Left hindlimb (tissue), 1 donor: ENCODE data around the gene ME2.
"Not testable (repeated sequence)": the region's sequence is repeated elsewhere in the genome, so short reads cannot be mapped to it uniquely, and the experiment has no call there.

ENCODE experiments used
- DNase-seq: peaks from one replicate; pipeline ENCODE4 v3.0.0-alpha.2; 2018

Gene ME2

DNA sequence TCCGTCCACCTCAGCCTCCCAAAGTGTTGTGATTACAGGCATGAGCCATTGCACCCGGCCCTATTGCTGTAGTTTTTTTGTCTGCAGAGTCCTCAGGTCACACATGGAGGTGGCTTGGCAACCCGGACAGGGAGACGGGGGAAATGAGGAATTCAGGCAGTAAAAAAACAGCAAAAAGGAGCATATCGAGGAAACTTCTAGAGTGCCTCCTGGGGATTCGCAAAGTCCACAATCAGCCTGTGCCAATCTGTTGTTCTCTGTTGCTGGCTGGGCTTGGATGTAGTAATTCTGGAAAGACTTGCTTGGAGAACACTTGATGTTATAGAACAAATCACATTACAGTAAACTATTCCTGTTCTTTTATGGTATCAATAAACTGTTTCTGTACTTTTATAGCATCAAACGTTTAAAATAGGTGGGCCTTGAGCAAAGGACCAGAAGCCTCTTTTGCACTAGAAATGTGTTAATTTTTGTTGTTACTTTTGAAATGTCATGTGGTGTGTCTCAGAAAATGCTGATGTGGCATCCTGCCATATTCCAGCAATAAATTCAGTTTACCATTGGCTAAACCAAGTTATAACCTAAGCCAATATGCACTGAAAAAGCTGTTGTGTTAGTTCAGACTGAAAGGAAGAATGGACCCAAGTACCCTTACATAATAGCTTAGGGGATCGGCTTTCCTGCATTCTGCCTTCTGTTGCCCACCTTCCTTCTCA, 103.3 kb downstream of the ME2 start:
- DNase-seq = no peak

DNA sequence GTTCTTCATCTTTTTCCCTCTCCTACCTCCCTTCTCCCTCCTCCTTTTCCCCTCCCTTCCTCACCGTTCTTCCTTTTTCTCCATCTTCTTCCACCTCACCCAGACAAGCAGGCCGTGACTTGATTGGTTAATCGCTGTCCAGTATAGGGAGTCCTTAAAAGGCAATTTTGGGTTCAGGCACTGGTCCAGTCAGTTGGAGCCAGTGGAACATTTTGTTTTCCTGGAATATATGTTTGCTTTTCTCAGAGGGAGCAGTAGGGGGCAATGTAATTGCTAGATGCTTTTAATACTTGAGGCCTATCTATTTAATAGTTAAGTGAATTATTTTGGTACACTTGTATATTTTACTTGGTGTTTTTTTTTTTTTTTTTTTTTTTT, 103.9 kb downstream of the ME2 start:
- DNase-seq = no peak

DNA sequence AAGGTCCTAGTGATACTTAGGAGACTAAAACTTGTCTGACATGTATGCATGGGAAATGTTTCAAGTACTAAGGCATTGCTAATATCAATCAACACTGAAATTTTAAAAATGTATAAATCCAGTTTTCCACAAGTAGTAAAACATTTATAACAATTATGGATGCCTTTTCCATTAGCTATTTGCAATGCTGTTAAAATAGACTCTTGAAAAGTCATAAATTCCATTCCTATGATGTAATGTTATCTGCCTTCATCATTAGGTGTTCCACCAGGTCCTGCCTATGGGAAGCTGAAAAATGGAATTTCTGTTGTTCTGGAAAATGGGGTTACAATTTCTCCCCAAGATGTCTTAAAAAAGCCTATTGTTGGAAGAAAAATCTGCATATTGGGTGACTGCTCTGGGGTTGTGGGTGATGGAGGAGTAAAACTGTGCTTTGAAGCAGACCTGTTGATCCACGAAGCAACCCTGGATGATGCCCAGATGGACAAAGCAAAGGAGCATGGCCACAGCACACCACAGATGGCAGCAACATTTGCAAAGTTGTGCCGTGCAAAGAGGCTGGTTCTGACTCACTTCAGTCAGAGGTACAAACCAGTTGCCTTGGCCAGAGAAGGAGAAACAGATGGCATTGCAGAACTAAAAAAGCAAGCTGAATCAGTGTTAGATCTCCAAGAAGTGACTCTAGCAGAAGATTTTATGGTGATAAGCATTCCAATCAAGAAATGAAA, 107.6 kb downstream of the ME2 start:
- no peak for DNase-seq

DNA sequence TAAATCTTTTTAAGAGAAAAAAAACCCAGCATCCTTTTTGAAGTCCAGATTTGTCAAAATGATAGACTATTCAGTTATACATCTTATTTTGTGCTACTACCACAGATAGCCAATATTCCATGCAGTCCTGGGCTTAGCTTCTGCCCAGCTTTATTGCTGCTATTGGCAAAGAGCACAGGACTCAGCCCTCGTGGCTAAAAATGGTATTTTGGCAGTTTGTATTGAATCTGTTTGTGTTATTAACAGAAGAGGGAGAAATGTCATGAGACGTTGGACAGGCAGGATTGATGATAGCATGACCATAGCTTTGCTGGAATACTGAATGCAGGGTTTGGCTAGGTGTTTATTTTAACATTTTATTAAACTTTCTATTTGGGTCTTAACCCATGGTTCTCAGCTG, 108.3 kb downstream of the ME2 start:
- DNase-seq = no peak

DNA sequence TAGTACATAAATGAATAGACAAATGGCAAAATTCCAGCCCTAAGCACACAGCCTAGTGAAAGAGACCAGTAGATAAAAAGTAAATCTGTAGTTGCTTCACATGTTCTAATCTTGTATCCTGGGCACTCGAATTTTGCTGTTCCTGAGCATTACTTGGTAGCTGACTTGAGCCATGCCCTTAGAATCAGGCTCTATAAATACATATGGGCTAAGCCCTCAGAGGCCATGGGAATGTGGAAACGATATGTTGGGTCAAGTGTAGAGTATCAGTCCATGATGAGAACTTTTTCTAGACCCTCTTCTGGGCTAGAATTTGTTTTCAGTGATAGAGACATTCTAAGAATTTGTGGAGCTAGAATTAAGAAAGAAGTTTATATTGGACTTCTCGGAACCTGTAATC, 110.8 kb downstream of the ME2 start:
- no peak for DNase-seq

DNA sequence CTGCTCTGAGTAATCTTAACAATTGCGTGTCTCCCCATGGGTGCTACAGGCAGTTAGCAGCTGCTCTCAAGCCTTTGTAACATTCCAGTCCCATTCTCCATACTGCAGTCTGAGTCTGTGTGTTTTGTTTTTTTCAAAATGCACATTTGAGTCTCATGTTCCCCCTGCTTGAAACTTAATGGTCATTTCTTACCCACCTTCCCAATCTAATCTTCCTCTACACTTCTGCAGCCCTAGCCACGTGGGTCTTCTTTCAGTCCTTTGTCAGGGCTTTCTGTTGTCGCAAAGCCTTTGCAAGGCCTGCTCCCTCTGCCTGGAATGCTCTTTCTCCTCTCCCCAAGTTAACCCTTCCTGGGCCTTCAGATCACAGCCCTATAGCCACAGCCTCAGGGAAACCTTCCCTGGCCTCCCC, 113.4 kb downstream of the ME2 start:
- no peak for DNase-seq

DNA sequence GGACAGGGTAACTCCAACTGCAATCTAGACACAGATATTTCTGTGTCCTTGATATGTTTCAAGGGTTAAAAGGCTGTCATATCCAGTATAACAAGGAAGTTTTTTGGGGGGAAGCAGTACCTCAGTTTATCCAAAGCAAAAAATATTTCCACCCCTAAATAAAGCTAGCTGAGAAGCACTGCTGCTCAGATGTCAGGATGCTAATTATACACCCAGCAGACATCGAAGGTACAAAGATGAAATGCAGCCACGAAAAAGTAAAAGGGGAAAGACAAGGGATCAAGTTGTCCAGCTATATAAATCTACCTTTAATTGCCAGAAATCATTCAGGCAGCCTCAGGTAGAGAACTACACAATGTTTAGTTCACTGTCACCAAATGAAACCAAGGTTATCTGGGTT, 115.1 kb downstream of the ME2 start:
- DNase-seq = no peak

DNA sequence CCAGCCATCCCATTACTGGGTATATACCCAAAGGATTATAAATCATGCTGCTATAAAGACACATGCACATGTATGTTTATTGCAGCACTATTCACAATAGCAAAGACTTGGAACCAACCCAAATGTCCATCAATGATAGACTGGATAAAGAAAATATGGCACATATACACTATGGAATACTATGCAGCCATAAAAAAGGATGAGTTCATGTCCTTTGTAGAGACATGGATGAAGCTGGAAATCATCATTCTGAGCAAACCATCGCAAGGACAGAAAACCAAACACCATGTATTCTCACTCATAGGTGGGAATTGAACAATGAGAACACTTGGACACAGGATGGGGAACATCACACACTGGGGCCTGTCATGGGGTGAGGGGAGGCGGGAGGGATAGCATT, 124.3 kb downstream of the ME2 start:
- not testable (repeated sequence) for DNase-seq
